Progenitor cell of endocrine pancreas (in vitro differentiated cells): Measurements from ENCODE around the gene SUN2. TPM values are rescaled to one million over a fixed set of nuclear protein-coding genes. Genes with fewer than 3 reads are reported as not detected.
"Not testable (repeated sequence)": the region's sequence is repeated elsewhere in the genome, so short reads cannot be mapped to it uniquely, and the experiment has no call there.

Source experiments
- DNase-seq: peaks from one replicate; pipeline ENCODE4 v3.0.0; 2021; ENCODE audit warnings: low spot score; ENCODE audit not compliant: unreplicated experiment
- H3K27ac Mint-ChIP-seq: 2 replicates; pipeline ENCODE4 v1.8.0; 2021; ENCODE audit warnings: mild to moderate bottlenecking, moderate library complexity, mixed read lengths
- H3K27me3 Mint-ChIP-seq: 2 replicates; pipeline ENCODE4 v1.8.0; 2021; ENCODE audit warnings: mixed read lengths
- H3K36me3 Mint-ChIP-seq: 2 replicates; pipeline ENCODE4 v1.8.0; 2022; ENCODE audit warnings: mixed read lengths; ENCODE audit not compliant: insufficient read depth
- H3K4me1 Mint-ChIP-seq: 2 replicates; pipeline ENCODE4 v1.8.0; 2021; ENCODE audit warnings: low read depth, mixed read lengths
- H3K4me3 Mint-ChIP-seq: 2 replicates; pipeline ENCODE4 v1.8.0; 2021; ENCODE audit warnings: low read depth, mild to moderate bottlenecking, moderate library complexity, mixed read lengths
- H3K9me3 Mint-ChIP-seq: 2 replicates; pipeline ENCODE4 v1.8.0; 2021; ENCODE audit warnings: low read depth, mixed read lengths
- CTCF ChIP-seq: fragments of 200-600 bp; sonication (generic); IDR thresholded peaks from one replicate; pipeline ENCODE4 v1.5.0; 2021; ENCODE audit warnings: antibody characterized with exemption, mild to moderate bottlenecking; ENCODE audit not compliant: unreplicated experiment
- long read RNA-seq: library from polyadenylated mRNA; unstranded; transcript quantifications from one replicate; pipeline ENCODE4 v2.0.0, GENCODE V29; 2020
- total RNA-seq: library from RNA; stranded (reverse); gene quantifications from 2 replicates; pipeline ENCODE4 v1.2.1, GENCODE V29; 2021

Gene SUN2
- total RNA-seq = 61.8 and 66.1 TPM in 2 replicates
- long read RNA-seq, partial matches to known transcripts = 2 of 3 reads
- long read RNA-seq, other reads (novel, unspliced or antisense) = 1 of 3 reads

- H3K4me3 Mint-ChIP-seq = peak within 1 kb of the TSS; percentile 78
- no peak for TF ChIP-seq CTCF
- H3K36me3 Mint-ChIP-seq = peaks cover 2% of the 10 kb centered on the region
- DNase-seq = peak; percentile 78
- H3K4me1 Mint-ChIP-seq = peaks cover 19% of the 10 kb centered on the region
- H3K27me3 Mint-ChIP-seq = no peaks in the 10 kb centered on the region
- peak within 1 kb of the TSS; percentile 88 for H3K27ac Mint-ChIP-seq
- no peaks in the 10 kb centered on the region for H3K9me3 Mint-ChIP-seq
These were observed at the start of gene SUN2 for GRCh38 chr22:38755911-38756532. Gene SUN2, minus strand, starts transcription at chr22:38755998. Its CDS starts 3,370 bp downstream, at chr22:38752628.

- not testable (repeated sequence) for H3K36me3 Mint-ChIP-seq, H3K9me3 Mint-ChIP-seq, H3K4me1 Mint-ChIP-seq, H3K4me3 Mint-ChIP-seq, DNase-seq
- H3K27me3 Mint-ChIP-seq = peaks cover 38% of the 10 kb centered on the region
- H3K27ac Mint-ChIP-seq = peak overlapping the region; percentile 8
These were observed 49.3 kb upstream of the SUN2 start for GRCh38 chr22:38805041-38805593.

- Mint-ChIP-seq H3K27ac (no peak overlapping the region), H3K9me3 (no peaks in the 10 kb centered on the region), H3K27me3 (peaks cover 60% of the 10 kb centered on the region), H3K36me3 (no peaks in the 10 kb centered on the region), H3K4me1 (no peaks in the 10 kb centered on the region), H3K4me3 (no peak overlapping the region)
- TF ChIP-seq CTCF = no peak
- no peak for DNase-seq
These were observed 46.9 kb upstream of the SUN2 start for GRCh38 chr22:38802671-38803121.

- Mint-ChIP-seq H3K4me1 (no peaks in the 10 kb centered on the region), H3K36me3 (no peaks in the 10 kb centered on the region), H3K4me3 (no peak overlapping the region), H3K27me3 (peaks cover 85% of the 10 kb centered on the region), H3K27ac (no peak overlapping the region), H3K9me3 (no peaks in the 10 kb centered on the region)
- no peak for DNase-seq
- TF ChIP-seq CTCF = no peak
These were observed 43.6 kb upstream of the SUN2 start for GRCh38 chr22:38799265-38800002.

- TF ChIP-seq CTCF = no peak
- no peaks in the 10 kb centered on the region for H3K4me1 Mint-ChIP-seq
- H3K27me3 Mint-ChIP-seq = peaks cover 77% of the 10 kb centered on the region
- H3K4me3 Mint-ChIP-seq = no peak overlapping the region
- no peaks in the 10 kb centered on the region for H3K9me3 Mint-ChIP-seq
- no peak for DNase-seq
- H3K36me3 Mint-ChIP-seq = no peaks in the 10 kb centered on the region
- H3K27ac Mint-ChIP-seq = no peak overlapping the region
These were observed 42.7 kb upstream of the SUN2 start for GRCh38 chr22:38798496-38798895.
